Astrocyte of the spinal cord (primary cell): Measurements from ENCODE around the gene SYNJ2BP.

ENCODE experiments used
- DNase-seq: peaks from one replicate; pipeline ENCODE4 v3.0.0; 2011; ENCODE audit warnings: low read depth, low spot score
- H3K4me3 ChIP-seq: 2 replicates; pipeline ENCODE4 v1.5.1; 2011; ENCODE audit warnings: low read depth, mild to moderate bottlenecking, low read length, moderate library complexity
- in situ Hi-C: cut with HindIII; loops from 2 replicates; pipeline ENCODE4 v1.10.0; 2017; ENCODE audit warnings: low sequenced_read_pairs
- TF ChIP-seq, protein P1 (sequence below): IDR thresholded peaks from 2 replicates; pipeline ENCODE4 v1.5.1; 2012; ENCODE audit warnings: low read depth, mild to moderate bottlenecking, low read length, inconsistent platforms

Gene SYNJ2BP

DNA sequence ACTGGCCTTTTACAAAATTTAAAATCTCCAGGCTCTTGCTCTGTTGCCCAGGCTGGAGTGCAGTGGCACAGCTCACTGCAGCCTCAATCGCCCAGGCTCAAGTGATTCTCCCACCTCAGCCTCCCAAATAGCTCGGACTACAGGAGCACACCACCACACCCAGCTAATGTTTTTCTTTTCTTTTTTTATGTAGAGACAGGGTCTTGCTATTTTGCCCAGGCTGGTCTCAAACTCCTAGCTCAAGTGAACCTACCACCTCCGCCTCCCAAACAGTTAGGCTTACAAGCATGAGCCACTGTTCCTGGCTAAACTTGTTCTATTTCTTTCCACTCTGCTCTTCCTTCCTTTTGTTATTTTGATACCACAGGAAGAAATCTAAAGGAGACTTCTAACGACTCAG lies 15.2 kb downstream of the SYNJ2BP start:
- TF ChIP-seq, protein P1, sequence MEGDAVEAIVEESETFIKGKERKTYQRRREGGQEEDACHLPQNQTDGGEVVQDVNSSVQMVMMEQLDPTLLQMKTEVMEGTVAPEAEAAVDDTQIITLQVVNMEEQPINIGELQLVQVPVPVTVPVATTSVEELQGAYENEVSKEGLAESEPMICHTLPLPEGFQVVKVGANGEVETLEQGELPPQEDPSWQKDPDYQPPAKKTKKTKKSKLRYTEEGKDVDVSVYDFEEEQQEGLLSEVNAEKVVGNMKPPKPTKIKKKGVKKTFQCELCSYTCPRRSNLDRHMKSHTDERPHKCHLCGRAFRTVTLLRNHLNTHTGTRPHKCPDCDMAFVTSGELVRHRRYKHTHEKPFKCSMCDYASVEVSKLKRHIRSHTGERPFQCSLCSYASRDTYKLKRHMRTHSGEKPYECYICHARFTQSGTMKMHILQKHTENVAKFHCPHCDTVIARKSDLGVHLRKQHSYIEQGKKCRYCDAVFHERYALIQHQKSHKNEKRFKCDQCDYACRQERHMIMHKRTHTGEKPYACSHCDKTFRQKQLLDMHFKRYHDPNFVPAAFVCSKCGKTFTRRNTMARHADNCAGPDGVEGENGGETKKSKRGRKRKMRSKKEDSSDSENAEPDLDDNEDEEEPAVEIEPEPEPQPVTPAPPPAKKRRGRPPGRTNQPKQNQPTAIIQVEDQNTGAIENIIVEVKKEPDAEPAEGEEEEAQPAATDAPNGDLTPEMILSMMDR: no peak
- in situ Hi-C loops: no loop called here
- no peak for DNase-seq
- H3K4me3 ChIP-seq: no peak overlapping the region

DNA sequence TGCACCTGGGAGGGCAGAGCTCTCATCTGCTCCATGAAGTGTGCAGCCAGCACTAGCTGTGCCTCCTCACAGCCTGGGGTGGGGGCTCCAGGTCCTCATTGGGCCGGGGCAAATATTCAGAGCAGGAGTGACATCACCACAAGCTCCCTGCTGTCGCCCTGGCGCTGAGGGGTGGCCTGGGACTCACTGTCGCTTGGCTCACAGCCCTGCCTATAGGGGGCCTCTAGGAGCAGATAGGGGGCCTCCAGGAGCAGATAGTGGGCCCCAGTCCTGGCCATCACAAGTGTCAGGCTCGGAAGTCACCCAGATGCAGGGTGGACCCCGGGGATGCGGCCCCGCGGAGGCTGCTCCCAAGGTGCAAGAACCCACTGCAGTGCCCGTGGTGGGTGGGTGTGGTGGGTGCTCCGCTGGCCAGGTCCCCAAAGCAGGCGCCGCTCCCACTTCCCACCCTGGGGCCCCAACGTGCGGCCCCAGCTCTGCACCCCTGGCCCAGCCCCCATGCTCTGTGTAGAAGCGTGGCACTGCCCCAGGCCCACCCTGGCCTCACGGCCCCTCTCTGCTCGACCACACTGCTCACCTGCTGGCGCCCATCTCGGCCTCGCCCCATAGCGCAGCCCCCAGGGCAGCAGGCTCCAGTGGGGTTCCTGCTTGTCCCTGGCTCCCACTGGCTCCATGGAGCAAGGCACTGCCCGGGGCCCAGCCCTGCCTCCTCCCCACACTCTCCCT lies 18.0 kb downstream of the SYNJ2BP start:
- TF ChIP-seq, protein P1: no peak
- in situ Hi-C loops: no loop called here
- no peak for DNase-seq
- H3K4me3 ChIP-seq: no peak overlapping the region

DNA sequence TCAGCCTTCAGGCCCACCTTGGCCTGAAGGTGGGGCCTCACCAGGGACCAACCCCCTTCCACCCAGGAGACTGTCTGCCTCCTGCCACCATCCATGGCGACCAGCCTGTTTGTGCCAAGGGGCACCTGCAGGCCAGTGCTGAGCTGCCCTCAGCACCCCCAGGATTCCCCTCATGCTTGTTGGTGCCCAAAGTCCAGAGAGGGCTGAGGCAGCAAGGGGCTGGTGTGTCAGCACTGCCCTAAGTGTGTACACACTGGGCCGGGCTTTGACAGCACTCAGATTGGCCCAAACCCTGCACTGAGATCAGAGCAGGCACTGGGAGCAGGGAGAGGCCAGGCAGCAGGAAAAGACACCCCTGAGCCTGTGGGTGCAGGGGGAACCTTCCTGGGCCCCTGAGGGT lies 18.6 kb downstream of the SYNJ2BP start:
- no peak overlapping the region for H3K4me3 ChIP-seq
- DNase-seq: no peak
- in situ Hi-C loops: no loop called here
- TF ChIP-seq, protein P1: no peak

DNA sequence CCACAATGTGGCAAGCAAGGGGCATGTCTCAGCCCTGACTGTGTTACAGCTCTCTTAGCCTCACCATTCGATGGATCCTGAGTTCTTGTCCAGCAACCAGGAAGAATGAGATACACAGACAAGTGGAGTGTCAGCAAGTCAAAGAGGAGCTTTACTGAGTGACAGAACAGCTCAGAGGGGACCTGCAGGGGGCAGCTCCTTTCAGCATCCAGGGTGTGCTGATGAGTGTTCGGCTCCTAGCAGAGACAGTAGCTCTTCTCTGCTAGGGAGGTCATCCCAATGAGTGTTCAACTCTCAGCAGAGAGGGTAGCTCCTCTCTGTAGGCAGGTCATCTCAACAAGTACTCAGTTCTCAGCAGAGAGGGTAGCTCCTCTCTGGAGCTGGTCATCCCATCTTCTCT lies 19.1 kb downstream of the SYNJ2BP start:
- TF ChIP-seq, protein P1: no peak
- no peak for DNase-seq
- in situ Hi-C loops: no loop called here
- H3K4me3 ChIP-seq: no peak overlapping the region

DNA sequence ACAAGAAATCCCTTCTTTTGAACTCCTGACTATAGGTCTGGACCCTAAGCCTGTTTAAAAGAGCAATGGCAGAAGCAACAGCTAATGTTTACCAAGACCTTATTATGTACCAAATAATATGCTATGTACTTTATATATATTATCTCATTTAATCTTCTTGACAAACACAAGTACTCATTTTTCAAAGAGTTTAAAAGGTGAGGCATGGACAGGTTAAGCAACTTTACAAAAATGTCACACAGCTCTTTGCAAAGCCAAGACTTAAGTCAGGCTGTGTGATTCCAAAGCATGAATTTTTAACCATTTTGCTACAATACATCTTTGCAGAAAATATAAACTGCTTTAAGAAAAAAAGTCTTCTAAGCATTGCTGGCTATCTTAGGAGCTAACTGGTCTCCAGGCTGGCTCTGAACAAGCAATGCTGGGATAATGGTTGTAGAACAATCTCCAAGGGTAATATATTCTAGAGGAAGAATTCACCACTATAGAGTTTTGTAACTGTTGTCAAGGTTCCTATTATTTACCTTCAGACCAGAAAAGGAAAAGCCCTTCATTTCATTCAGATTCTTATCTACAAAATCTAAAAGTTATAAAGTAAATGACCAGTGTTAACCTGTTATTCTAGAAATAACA lies 22.1 kb downstream of the SYNJ2BP start:
- TF ChIP-seq, protein P1: no peak
- H3K4me3 ChIP-seq: no peak overlapping the region
- DNase-seq: no peak
- in situ Hi-C loops: no loop called here

DNA sequence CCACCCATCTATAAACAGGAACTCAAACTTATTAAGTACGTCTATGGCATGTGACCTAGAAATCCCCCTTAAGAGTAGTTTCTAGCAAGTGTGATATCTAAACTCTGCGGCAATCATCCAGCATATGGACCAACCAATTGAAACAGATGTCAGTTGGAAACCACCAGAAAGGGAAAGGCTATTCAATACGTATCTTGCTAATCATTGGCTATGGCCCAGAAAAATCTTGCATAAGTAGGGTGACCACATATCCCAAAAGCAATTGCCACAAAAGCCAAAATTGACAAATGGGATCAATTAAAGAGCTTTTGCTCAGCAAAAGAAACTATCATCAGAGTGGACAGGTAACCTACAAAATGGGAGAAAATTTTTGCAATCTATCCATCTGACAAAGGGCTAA lies 24.2 kb downstream of the SYNJ2BP start:
- TF ChIP-seq, protein P1: no peak
- in situ Hi-C loops: no loop called here
- H3K4me3 ChIP-seq: no peak overlapping the region
- DNase-seq: no peak
